ACHN (cell line): ENCODE results near the gene DOK7.
A peak's percentile ranks its signal among the peaks of the same experiment; 100 is the strongest.

Experiments used
- DNase-seq: peaks from one replicate; pipeline ENCODE4 v3.0.0-alpha.2; 2015
- in situ Hi-C: cut with HindIII; loops from 2 replicates; pipeline ENCODE4 v1.10.0; 2017; ENCODE audit warnings: low sequenced_read_pairs, low pct_ligation_motif_present, low pct_unique_long_range_greater_than_20kb

Gene DOK7

GRCh38 chr4:3481113-3481531 lies 18.0 kb downstream of the DOK7 start:
- in situ Hi-C loops: no loop called here
- DNase-seq: no peak

- no peak for DNase-seq
- in situ Hi-C loops: no loop called here
These were observed 18.8 kb downstream of the DOK7 start for GRCh38 chr4:3481783-3482393.

- in situ Hi-C loops: no loop called here
- no peak for DNase-seq
These were observed 19.6 kb downstream of the DOK7 start for GRCh38 chr4:3482707-3483106.

- in situ Hi-C loops: no loop called here
- DNase-seq: peak; percentile 81
These were observed 20.4 kb downstream of the DOK7 start for GRCh38 chr4:3483471-3483921.

GRCh38 chr4:3484057-3484973 lies 21.2 kb downstream of the DOK7 start:
- in situ Hi-C loops: no loop called here
- peak; percentile 92 for DNase-seq

- DNase-seq: no peak
- in situ Hi-C loops: no loop called here
These were observed 22.1 kb downstream of the DOK7 start for GRCh38 chr4:3485011-3485791.

- in situ Hi-C loops: no loop called here
- DNase-seq: no peak
These were observed 22.9 kb downstream of the DOK7 start for GRCh38 chr4:3485886-3486540.

GRCh38 chr4:3486541-3487540 lies 23.7 kb downstream of the DOK7 start:
- DNase-seq: no peak
- in situ Hi-C loops: no loop called here

- DNase-seq: no peak
- in situ Hi-C loops: no loop called here
These were observed 24.8 kb downstream of the DOK7 start for GRCh38 chr4:3487861-3488260.

- DNase-seq: no peak
- in situ Hi-C loops: no loop called here
These were observed 25.7 kb downstream of the DOK7 start for GRCh38 chr4:3488820-3489219.

GRCh38 chr4:3489451-3489962 lies 26.4 kb downstream of the DOK7 start:
- in situ Hi-C loops: no loop called here
- DNase-seq: no peak

GRCh38 chr4:3491681-3492405 lies 28.7 kb downstream of the DOK7 start:
- in situ Hi-C loops: no loop called here
- no peak for DNase-seq

GRCh38 chr4:3492741-3493719 lies 29.9 kb downstream of the DOK7 start:
- in situ Hi-C loops: no loop called here

GRCh38 chr4:3493720-3494461 lies 30.8 kb downstream of the DOK7 start:
- no peak for DNase-seq
- in situ Hi-C loops: no loop called here

More at GRCh38 chr4:3492741-3493719, 29.9 kb downstream of the DOK7 start:
- no peak for DNase-seq

GRCh38 chr4:3494462-3494871 lies 31.4 kb downstream of the DOK7 start:
- DNase-seq: no peak

More at GRCh38 chr4:3494462-3494871, 31.4 kb downstream of the DOK7 start:
- in situ Hi-C loops: no loop called here
